Fibroblast of the aortic adventitia (primary cell): Measurements from ENCODE around the gene TOB2. TPM values are rescaled to one million over a fixed set of nuclear protein-coding genes. Genes with fewer than 3 reads are reported as not detected.

ENCODE experiments used
- DNase-seq: peaks from one replicate; pipeline ENCODE4 v3.0.0-alpha.2; 2010; ENCODE audit warnings: low read depth
- H3K4me3 ChIP-seq: 2 replicates; pipeline ENCODE4 v1.5.1; 2011; ENCODE audit warnings: low read depth, mild to moderate bottlenecking, control low read depth, low read length, moderate library complexity
- CTCF ChIP-seq: IDR thresholded peaks from 2 replicates; pipeline ENCODE4 v1.5.1; 2011; ENCODE audit warnings: mild to moderate bottlenecking, low read length, control low read depth, inconsistent platforms; ENCODE audit not compliant: insufficient read depth
- total RNA-seq: library from RNA; depleted of rRNA; stranded (reverse); fragments of >200 nt; gene quantifications from 2 replicates; pipeline ENCODE4 v1.2.3, GENCODE V29; 2012; ENCODE audit warnings: low replicate concordance

Gene TOB2
- total RNA-seq, 1 donor: 25.4 TPM

GRCh38 chr22:41485033-41485432 lies 38.4 kb upstream of the TOB2 start:
- no peak for TF ChIP-seq CTCF
- H3K4me3 ChIP-seq: no peak overlapping the region
- no peak for DNase-seq

- H3K4me3 ChIP-seq: no peak overlapping the region
- DNase-seq: peak; percentile 70
- TF ChIP-seq CTCF: no peak
These were observed 35.8 kb upstream of the TOB2 start for GRCh38 chr22:41482319-41482935.

DNA sequence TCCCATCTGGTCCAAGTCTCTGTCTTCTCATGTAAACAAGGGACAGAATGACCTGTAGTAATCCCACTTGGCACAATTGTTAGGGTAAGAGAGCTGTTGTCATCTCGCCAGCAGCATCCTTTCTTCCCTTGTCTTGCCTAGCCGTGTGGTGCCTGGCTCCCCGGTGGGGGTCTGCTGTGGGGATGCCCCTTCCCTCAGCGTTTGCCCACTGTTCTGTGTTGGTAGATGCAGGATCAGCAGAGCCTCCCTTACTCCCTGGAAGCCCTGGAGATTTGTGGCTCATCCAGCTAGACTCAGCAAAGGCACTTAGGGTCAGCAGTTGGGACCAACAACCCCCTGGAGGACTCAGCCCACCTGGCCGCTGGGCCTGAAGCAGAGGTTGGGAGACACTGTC lies 35.3 kb upstream of the TOB2 start:
- TF ChIP-seq CTCF: no peak
- DNase-seq: no peak
- no peak overlapping the region for H3K4me3 ChIP-seq

DNA sequence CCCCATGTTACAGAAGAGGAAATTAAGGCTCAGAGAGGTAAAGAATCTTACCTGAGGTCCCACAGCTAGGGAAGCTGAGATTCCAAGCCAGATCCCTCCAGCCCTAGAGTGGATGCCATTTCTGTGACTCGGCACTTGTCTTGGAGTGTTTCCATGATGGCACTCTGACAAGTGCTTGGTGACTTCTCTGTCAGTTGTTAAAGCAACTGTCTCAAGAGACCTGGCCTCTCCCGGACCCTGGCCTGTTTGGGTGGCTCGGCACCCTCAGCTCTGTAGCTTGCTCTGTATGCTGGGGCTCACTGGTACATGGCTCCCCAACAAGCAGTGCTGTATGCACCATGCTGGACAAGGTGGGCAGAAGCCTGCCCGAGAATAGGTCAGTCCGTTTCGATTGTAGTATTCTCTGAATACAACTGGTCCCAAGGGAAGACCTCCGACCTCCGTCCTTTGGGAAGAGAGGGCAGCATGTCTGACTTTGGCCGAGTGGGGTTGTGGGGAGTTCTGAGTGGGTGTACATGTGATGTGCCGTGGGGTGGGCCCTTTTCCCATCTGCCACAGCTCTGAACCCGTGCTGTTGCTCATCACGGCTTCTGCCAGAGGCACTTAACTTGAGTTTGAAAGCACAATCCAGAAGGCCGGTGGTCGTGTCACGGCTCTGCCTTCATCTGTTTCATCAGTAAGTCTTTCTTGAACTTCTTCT lies 34.7 kb upstream of the TOB2 start:
- H3K4me3 ChIP-seq: no peak overlapping the region
- peak; percentile 37 for DNase-seq
- no peak for TF ChIP-seq CTCF

- no peak overlapping the region for H3K4me3 ChIP-seq
- no peak for TF ChIP-seq CTCF
- peak; percentile 82 for DNase-seq
These were observed 33.8 kb upstream of the TOB2 start for GRCh38 chr22:41480397-41480735.

DNA sequence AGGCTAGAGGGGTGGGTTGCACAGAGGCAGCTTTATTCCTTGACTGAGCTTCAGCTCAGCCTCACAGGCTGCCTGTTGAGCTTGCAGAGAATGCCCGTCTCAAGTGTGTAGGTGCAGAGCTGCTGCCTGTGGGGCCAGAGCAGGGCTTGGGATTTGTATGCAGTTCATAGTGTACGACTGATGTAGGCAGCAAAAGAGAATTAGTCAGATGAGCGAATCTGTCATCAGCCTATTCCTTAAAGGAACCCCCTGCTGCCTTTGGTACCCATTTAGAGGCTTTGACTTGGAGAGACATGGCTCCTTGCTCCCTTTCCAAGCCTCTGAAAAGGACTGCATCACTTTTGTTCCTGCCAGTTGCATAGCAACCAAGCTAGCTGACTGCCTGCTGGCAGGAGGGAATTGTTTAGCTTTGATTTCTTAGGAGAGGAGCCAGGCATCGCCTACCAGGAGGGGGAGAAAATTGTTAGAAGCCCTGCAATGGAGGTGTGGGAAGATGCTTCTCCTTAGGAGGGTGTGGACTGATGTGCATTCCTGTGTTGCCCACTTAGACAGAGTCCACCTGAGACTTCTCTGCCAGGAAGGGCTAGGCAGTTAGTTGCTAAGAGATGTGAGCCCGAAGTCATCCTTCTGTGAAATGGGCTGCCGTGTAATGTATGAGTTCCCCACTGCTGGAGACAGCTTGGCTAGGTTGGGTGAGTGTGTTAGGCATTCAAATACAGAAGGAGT lies 33.2 kb upstream of the TOB2 start:
- TF ChIP-seq CTCF: peak; percentile 39
- DNase-seq: peak; percentile 82
- H3K4me3 ChIP-seq: no peak overlapping the region
